Activated T-cell treated with anti-CD3 and anti-CD28 coated beads, Interleukin-2, amount 50 U/mL, for 72 hours (primary cell): Measurements from ENCODE around the gene AANAT. TPM values are rescaled to one million over a fixed set of nuclear protein-coding genes. Genes with fewer than 3 reads are reported as not detected.

ENCODE experiments used
- ATAC-seq, 2 donors: fragments of 150-1000 bp; cut with Tn5 transposase; replicated peaks in 1 of 2; 2 replicates each; pipeline ENCODE4 v1.10.0; 2021; ENCODE audit warnings: moderate library complexity in 2 of 2, mild to moderate bottlenecking in 1 of 2
- DNase-seq, 2 donors: peaks; one replicate each; pipeline ENCODE4 v3.0.0; 2021 to 2022; ENCODE audit warnings: mixed read lengths in 1 of 2
- H3K27ac Mint-ChIP-seq: one replicate; pipeline ENCODE4 v1.8.0; 2022; ENCODE audit warnings: mild to moderate bottlenecking, moderate library complexity, mixed read lengths
- H3K27me3 Mint-ChIP-seq: one replicate; pipeline ENCODE4 v1.8.0; 2022; ENCODE audit warnings: low read depth, mixed read lengths
- H3K36me3 Mint-ChIP-seq, 2 donors: one replicate each; pipeline ENCODE4 v1.8.0; 2022; ENCODE audit warnings: mixed read lengths in 2 of 2, mild to moderate bottlenecking in 1 of 2; ENCODE audit not compliant: insufficient read depth in 2 of 2
- H3K4me1 Mint-ChIP-seq: one replicate; pipeline ENCODE4 v1.8.0; 2022; ENCODE audit warnings: low read depth, mixed read lengths
- H3K4me3 Mint-ChIP-seq, 2 donors: one replicate each; pipeline ENCODE4 v1.8.0; 2022; ENCODE audit warnings: mild to moderate bottlenecking in 2 of 2, mixed read lengths in 2 of 2, moderate library complexity in 2 of 2
- H3K9me3 Mint-ChIP-seq, 2 donors: one replicate each; pipeline ENCODE4 v1.8.0; 2022; ENCODE audit warnings: mixed read lengths in 2 of 2
- total RNA-seq, 2 donors: library from RNA; stranded (reverse); gene quantifications; one replicate each; pipeline ENCODE4 v1.2.3, GENCODE V29; 2022

Gene AANAT
- total RNA-seq, 2 donors from 2014 or later: not detected

DNA sequence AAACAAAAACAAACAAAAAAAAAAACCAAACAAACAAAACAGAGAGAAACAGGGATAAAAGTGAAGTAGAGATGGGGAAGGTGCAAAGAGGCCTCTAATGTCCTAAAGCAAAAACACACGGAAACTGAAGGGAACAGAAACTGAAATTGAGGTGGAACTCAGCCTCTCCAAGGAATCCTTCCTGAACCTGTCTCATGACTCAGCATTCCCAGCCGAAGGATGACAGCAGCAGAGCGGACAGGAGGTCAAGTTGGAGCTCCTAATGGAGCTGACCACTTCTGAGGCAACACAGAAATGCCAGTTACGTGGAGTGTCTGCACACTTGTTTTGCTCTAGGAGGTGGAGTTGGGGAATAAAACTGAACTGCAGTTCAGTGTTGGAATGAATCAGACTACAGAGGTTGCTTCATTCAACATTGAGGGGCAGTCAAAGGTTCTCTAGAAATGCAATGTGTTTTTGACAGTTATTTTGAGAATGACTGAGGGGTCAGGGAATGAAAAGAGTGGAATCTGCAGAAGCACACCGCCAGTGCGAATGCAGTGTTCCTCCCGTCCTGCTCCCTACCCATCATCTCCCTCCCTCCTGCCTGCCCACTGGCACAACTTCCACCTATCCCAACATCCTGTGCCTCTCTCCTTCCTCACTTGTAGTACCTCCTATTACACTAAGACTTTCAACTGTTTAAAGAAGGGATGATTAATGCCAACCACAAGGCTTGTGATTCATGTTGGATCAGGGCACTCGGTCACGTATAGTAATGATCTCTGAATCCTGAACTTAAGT lies 20.8 kb upstream of the AANAT start:
- Mint-ChIP-seq H3K9me3 (no peaks in the 10 kb centered on the region), H3K4me3 (peak overlapping the region; percentile 49 to 81)
- no peak for DNase-seq

DNA sequence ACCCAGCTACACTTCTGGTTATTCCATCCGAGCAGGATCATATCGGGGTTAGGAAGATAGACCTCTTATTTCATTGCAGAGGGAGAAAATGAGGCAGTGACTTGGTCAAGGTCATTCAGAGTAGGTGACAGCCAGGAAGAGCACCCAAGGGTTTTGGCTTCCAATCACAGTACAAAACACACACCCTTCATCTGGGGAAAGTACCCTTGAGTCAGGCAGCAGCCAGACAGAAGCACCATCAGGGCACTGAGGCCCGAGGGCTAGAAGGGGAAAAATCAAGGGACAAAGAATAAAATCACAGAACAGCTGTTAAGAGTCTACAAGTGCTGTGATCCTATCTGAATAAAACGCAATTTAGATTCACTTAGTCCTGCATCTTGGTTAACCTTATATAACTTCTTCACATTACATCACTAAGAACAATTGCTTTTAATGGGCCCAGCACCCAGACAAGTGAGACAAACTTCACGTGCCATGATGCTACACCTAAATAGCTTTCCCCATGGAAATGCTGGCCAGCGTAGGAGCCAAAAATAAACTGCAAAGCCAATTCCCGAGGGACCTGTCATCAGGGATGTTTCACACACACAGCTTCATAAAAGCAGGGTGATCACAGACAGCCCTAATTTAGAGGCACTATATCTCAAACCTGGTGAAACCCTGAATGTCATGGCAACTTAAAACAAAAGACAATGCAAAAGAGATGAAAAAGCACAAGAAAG lies 19.3 kb upstream of the AANAT start:
- Mint-ChIP-seq H3K27me3 (no peaks in the 10 kb centered on the region), H3K4me3 (peak overlapping the region; percentile 49 to 53), H3K4me1 (peaks cover 87% of the 10 kb centered on the region), H3K27ac (peak overlapping the region; percentile 11), H3K36me3 (peaks cover 0 to 2% of the 10 kb centered on the region in 2 donors), H3K9me3 (no peaks in the 10 kb centered on the region)
- ATAC-seq (peak; percentile 42 to 54), DNase-seq (peak; percentile 16 to 41)

More for the DNA sequence above, 20.8 kb upstream of the AANAT start:
- peak overlapping the region; percentile 88 for H3K27ac Mint-ChIP-seq
- peaks cover 95% of the 10 kb centered on the region for H3K4me1 Mint-ChIP-seq
- peak; percentile 78 to 83 for ATAC-seq
- no peaks in the 10 kb centered on the region for H3K27me3 Mint-ChIP-seq
- peaks cover 0 to 5% of the 10 kb centered on the region in 2 donors for H3K36me3 Mint-ChIP-seq

DNA sequence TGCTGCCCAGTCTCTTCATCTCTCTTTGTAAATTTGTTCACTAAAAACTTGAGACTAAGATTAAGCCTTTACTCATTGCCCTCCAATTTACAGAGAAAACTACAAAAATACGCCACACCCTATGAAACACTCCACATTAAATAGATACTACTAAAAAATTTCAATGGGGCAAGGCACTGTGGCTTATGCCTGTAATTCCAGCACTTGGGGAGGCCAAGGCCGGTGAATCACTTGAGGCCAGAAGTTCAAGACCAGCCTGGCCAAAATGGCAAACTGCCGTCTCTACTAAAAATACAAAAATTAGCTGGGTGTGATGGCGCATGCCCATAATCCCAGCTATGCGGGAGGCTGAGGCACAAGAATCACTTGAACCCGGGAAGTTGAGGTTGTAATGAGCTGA lies 18.3 kb upstream of the AANAT start:
- DNase-seq (no peak), ATAC-seq (no peak)
- no peak overlapping the region for H3K4me3 Mint-ChIP-seq
- peaks cover 80% of the 10 kb centered on the region for H3K4me1 Mint-ChIP-seq
- H3K9me3 Mint-ChIP-seq: no peaks in the 10 kb centered on the region
- H3K27ac Mint-ChIP-seq: no peak overlapping the region
- no peaks in the 10 kb centered on the region for H3K27me3 Mint-ChIP-seq
- no peaks in the 10 kb centered on the region for H3K36me3 Mint-ChIP-seq

- Mint-ChIP-seq H3K4me3 (peak overlapping the region; percentile 90 to 95), H3K36me3 (no peaks in the 10 kb centered on the region)
Measured at GRCh38 chr17:76451506-76451905, 15.9 kb upstream of the AANAT start.

DNA sequence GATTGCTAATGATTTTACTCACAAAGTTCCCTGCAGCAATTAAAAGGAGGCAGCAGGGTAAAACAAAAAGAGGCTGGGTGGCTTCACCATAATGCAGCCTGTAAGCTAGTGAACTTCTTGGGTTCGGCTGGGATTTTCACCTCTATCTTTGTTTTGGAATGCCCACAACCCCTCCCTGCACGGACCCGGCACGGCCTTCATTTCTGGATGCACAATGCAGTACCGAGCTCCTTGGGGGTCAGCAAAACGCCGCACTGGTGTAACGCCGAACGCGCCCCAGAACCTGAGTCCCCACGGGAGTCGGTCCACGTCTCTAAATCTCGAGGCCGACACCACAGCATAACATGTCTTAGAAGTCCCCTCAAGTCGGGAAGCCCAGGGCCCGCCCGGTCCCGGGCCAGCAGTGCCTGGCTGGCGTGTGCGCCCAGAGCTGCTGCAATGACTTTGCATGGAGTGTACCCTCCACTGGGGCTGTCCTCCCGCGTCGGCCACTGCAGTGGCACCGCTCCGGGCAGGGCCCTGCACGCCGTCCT lies 15.2 kb upstream of the AANAT start:
- H3K27ac Mint-ChIP-seq: no peak overlapping the region
- peak overlapping the region; percentile 90 to 95 for H3K4me3 Mint-ChIP-seq
- peak in 1 of 2 donors; percentile 43 for ATAC-seq
- peaks cover 50% of the 10 kb centered on the region for H3K4me1 Mint-ChIP-seq
- no peak for DNase-seq
- H3K36me3 Mint-ChIP-seq: no peaks in the 10 kb centered on the region
- H3K9me3 Mint-ChIP-seq: no peaks in the 10 kb centered on the region
- H3K27me3 Mint-ChIP-seq: no peaks in the 10 kb centered on the region

More at GRCh38 chr17:76451506-76451905, 15.9 kb upstream of the AANAT start:
- no peaks in the 10 kb centered on the region for H3K9me3 Mint-ChIP-seq
- DNase-seq (no peak), ATAC-seq (no peak)
- peaks cover 57% of the 10 kb centered on the region for H3K4me1 Mint-ChIP-seq
- H3K27me3 Mint-ChIP-seq: no peaks in the 10 kb centered on the region
- H3K27ac Mint-ChIP-seq: no peak overlapping the region

DNA sequence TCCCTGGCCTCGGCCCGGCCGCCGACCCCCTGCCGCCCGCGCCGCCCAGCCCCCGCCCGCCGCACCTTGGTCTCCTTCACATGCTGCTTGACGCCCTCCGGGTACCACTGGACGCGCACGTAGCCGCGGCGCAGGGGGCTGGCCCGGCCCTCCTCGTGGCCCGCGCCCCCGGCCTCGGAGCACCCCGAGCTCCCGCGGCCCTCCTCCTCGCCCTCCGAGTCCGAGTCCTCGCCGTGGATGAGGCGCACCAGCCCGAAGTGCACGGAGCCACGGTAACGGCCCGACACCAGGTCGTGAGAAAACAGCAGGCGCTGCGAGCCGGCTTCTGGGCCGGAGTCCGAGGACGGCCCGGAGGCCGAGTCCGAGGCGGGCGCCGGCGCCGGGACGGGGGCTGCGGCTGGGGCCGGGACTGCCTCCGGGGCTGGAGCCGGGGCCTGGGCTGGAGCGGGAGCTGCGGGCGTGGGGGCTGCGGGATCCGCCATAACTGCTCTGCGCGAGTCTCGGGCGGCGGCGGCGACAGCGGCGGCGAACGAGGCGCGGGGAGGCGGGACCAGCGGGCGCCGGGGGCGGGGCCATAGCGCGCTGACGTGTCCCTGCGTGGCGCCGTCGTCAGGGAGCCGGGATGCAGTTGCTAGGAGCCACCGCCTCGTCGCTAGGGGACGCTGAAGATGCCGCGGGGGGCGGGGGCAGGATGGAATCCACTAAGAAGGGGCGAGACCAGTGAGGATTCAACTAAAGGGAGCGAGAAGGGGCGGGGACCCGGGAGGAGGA lies 14.6 kb upstream of the AANAT start, which contains the start of gene UBE2O:
TSS of gene UBE2O (minus strand) at position 493 of the 771 bp plus-strand sequence. CDS start at position 482, 11 bp downstream.
- ATAC-seq: peak; percentile 95 to 96
- DNase-seq: peak; percentile 94 to 96
- H3K4me3 Mint-ChIP-seq: peak within 1 kb of the TSS; percentile 90 to 95
- H3K9me3 Mint-ChIP-seq: no peaks in the 10 kb centered on the region
- no peak within 1 kb of the TSS for H3K27ac Mint-ChIP-seq
- H3K4me1 Mint-ChIP-seq: peaks cover 43% of the 10 kb centered on the region
- H3K27me3 Mint-ChIP-seq: no peaks in the 10 kb centered on the region
- no peaks in the 10 kb centered on the region for H3K36me3 Mint-ChIP-seq

DNA sequence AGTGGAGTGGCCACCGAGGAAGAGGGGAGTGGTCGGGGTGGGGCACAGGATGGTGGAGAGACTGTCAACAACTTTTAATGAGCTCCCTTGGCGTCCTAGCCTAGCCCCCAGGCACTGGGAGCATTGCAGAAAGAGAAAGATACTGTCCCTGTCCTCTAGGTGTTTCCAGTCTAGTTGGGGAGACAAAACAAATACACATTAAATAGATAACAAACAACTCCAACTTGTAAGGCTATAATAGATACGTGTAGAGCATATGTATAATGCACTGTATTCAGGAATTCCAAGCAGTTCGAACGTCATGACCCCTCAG lies 14.0 kb upstream of the AANAT start:
- no peak for ATAC-seq
- Mint-ChIP-seq H3K27me3 (no peaks in the 10 kb centered on the region), H3K4me1 (peaks cover 38% of the 10 kb centered on the region), H3K36me3 (no peaks in the 10 kb centered on the region), H3K27ac (no peak overlapping the region), H3K4me3 (peak overlapping the region; percentile 48 to 90), H3K9me3 (no peaks in the 10 kb centered on the region)
- no peak for DNase-seq

DNA sequence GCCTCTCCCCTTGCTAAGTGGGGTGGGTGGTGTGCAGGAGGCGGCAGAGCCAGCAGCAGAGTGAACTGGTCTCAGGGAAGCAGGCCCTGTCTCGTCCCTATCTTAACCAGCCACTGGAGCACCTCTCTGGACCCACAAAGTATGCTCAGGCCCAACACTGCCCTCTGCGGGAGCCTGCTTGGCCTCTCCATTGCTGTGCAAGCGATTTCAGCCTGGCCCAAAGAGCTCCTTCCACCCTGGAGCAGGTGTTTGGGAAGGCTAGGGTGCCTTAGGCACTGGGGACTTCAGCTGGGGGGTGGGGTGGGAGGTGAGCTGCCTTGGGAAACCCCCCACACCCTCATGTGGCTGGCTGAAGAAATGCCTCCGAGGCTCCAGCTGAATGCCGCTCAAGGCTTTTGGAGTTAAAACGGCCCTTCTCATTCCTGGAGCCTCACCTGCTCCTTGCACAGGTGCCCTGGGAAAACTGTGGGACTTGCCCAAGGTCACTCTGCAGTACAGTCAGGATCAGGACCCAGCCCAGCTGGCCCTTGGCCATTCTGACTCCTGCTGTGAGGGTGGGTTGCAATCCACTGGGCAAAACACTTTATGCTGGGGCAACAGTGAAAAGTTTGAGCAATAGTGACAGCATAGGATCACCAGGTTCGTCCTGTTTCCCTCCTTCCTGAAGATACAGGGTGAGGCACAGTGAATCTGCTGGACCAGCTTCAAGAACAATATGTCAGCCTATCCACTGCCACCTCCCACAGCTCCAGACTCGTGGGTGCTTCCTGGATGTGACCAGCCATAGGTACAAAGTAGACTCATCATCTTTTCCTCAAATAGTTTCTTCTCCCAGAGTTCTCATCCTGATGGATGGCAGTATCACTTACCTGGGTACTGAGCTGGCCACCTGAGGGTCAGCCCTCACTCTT lies 8.6 kb upstream of the AANAT start:
- DNase-seq: peak in 1 of 2 donors; percentile 26

DNA sequence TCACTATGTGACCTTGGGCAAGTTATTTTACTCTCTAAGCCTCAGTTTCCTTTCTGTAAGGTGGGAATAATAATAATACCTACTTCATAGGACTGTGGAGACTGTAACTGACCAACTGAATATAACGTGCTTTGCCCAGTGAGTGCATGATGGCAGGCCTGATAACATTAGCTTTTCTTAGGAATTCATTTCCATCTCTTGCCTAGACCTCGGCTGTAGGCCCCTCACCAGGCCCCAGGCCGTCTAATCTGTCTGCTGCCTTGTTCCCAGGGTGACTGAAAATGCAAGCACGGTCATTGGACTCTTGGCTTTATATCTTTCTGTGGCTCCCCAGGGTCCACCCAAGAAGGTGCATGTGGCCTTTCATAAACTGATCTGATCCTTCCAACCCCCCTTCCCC lies 7.7 kb upstream of the AANAT start:
- Mint-ChIP-seq H3K27ac (no peak overlapping the region), H3K4me3 (no peak overlapping the region)

More for the DNA sequence above, 8.6 kb upstream of the AANAT start:
- Mint-ChIP-seq H3K27ac (no peak overlapping the region), H3K36me3 (no peaks in the 10 kb centered on the region), H3K4me1 (no peaks in the 10 kb centered on the region), H3K4me3 (no peak overlapping the region), H3K9me3 (no peaks in the 10 kb centered on the region), H3K27me3 (no peaks in the 10 kb centered on the region)
- ATAC-seq: peak; percentile 39 to 41

GRCh38 chr17:76461765-76462555 lies 5.4 kb upstream of the AANAT start:
- H3K4me1 Mint-ChIP-seq: no peaks in the 10 kb centered on the region
- H3K27me3 Mint-ChIP-seq: no peaks in the 10 kb centered on the region
- H3K36me3 Mint-ChIP-seq: no peaks in the 10 kb centered on the region
- ATAC-seq: no peak
- no peak for DNase-seq
- H3K27ac Mint-ChIP-seq: no peak overlapping the region
- H3K4me3 Mint-ChIP-seq: no peak overlapping the region
- no peaks in the 10 kb centered on the region for H3K9me3 Mint-ChIP-seq

More for the DNA sequence above, 7.7 kb upstream of the AANAT start:
- H3K4me1 Mint-ChIP-seq: no peaks in the 10 kb centered on the region
- H3K9me3 Mint-ChIP-seq: no peaks in the 10 kb centered on the region
- no peak for ATAC-seq
- DNase-seq: no peak
- no peaks in the 10 kb centered on the region for H3K27me3 Mint-ChIP-seq
- no peaks in the 10 kb centered on the region for H3K36me3 Mint-ChIP-seq

DNA sequence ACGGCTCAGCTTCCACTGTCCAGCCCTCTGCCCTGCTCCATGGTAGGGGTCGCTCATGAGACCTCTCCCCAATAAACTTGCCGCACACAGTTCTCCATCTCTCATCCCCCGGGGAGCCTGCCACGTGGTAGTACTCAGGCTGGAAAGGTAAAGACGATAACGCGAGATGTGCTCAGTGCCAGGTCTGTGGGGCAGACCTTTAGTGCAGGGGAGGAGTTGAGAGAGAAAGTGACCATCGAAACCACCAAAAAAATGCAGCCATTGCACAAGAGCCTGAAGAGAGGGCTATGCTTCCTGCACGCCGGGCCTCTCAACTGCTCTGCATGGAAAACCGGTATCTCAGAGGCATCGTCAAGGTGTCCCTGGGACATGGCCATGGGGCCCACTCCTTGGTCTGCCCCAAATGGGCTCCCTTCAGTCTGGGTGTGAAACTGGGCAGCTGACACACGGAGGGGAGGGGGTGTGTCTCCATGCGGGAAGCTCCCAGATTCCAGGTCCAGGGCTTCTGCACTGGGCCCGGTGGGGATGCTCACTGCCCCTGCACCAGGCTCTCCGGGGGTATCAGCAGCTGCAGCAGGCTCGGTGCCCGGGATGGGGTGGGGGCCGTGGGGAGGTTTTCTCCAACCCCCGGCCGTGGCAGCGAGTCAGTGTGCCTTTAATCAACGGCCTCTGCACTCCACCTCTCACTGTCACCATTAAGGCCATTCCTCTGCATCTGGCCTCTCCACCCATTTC lies 4.7 kb upstream of the AANAT start:
- Mint-ChIP-seq H3K27ac (no peak overlapping the region), H3K4me3 (no peak overlapping the region), H3K36me3 (no peaks in the 10 kb centered on the region), H3K27me3 (no peaks in the 10 kb centered on the region), H3K9me3 (no peaks in the 10 kb centered on the region), H3K4me1 (no peaks in the 10 kb centered on the region)
- no peak for ATAC-seq
- DNase-seq: no peak
